Right renal cortex interstitium (tissue), 3 donors: ENCODE measurements around the gene WLS. TPM values are rescaled to one million over a fixed set of nuclear protein-coding genes. Genes with fewer than 3 reads are reported as not detected.
"Not testable (repeated sequence)": the region's sequence is repeated elsewhere in the genome, so short reads cannot be mapped to it uniquely, and the experiment has no call there.

Experiments used
- DNase-seq, 3 donors: peaks; one replicate each; pipeline ENCODE4 v3.0.0-alpha.2; 2013; ENCODE audit warnings: low read depth in 3 of 3, low spot score in 2 of 3
- polyA plus RNA-seq, 3 donors: library from polyadenylated mRNA; unstranded; fragments of 120-200 nt; gene quantifications; one replicate each; pipeline ENCODE4 v1.2.1, GENCODE V29; 2013; ENCODE audit not compliant: insufficient read length in 3 of 3

The WLS gene
- 100 to 1,000 TPM; 163 to 170 (median 168) TPM for polyA plus RNA-seq

DNA sequence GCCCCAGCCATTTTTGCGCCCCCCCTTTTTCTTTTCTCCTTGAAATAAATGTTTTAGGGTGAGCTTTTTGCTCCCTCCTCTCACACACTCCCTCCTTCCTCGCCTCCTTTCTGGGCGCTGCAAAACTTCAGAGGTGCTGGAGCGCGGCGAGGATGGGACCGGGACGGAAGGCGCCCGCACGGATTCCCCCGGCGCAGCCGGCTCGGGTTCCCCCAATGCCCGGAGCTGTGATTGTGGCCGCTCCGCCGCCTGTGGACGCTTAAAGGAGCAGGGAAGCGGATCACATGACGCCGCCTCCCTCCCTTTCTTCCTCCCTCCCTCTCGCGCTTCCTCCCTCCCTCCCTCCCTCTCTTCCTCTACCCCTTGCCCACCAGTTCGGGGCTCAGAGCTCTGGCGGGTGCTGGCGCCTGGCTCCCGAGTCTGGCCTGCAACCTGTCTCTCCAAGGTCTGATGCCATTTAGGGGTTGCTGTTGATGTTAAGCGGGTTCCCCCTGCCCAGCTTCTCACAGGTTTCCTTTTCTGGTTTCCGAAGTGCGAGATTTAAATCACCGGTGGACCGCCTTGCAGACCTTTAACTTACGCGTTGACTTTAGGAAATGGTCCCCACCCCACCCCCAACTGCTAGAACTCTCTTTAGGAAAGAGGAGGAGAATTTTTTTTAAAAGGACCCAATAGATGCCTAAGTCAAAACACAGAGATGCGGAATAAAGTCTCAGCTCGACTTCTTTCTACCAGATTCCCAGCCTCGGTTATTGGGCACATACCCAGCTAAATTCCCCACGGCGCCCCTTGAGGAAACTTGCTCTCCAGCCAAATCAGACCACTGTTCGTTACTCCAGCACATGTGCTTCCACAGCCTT lies at the start of gene WLS:
Gene WLS, minus strand, starts transcription at position 235 of the 860 bp plus-strand sequence. Its CDS starts 224 bp downstream, at position 11.
- peak in 1 of 3 donors; percentile 74 for DNase-seq

DNA sequence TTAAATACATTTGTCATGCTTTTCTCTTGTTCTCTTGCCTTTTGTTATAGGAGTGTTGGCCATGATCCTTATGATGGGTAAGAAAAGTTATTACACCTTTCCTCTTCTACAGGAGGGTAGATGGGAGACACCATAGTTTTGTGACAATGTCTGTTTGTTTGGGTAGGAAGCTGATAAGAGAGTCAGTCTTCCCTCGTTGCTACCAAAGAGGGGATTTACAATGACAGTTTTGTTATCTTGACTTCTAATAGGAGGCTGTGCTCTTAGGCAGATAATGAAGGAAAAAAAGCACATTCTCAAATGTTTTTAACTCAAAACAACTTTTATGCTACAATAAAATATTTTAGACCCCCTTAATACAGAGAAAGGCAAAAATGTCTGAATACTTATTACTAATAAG lies 48.0 kb upstream of the WLS start:
- DNase-seq: no peak

GRCh38 chr1:68279846-68280245 lies 47.5 kb upstream of the WLS start:
- DNase-seq: no peak

- no peak for DNase-seq
These were observed 45.9 kb upstream of the WLS start for GRCh38 chr1:68278221-68278620.

- DNase-seq: no peak
These were observed 44.1 kb upstream of the WLS start for GRCh38 chr1:68276448-68276847.

DNA sequence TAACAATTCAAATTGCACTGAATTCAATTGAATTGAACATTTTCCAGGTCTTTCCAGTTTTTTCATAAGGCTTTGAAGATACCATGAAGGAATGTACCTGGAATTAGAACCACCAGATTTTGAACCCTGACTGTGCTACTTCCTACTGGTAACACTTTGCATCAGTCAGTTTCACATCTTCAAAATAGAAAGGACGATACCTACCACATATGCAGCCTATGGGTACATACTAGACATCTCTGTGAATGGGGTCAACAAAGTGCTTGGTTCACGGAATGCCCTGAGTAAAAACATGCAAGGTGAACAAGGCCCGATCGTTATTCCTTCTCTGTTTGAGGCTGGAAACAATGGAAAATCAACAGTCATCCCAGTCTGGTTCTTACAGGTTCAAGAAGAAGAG lies 41.2 kb upstream of the WLS start:
- DNase-seq: no peak

DNA sequence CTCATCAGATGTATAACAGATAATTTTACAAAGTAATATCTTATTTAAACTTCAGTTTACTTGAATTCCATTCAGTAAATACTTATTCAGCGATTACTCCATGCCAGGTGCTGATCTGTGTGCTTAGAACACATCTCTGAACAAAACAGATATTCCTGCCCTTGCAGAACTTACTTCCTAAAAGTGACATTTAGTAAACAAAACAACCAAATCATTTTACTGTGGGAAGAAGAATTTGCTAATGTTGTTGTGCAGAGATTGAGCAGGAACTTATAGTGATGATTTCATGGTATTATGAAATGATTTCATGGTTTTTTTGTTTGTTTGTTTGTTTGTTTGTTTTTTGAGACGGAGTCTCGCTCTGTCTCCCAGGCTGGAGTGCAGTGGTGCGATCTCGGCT lies 39.3 kb upstream of the WLS start:
- no peak for DNase-seq

- no peak for DNase-seq
These were observed 38.6 kb upstream of the WLS start for GRCh38 chr1:68270951-68271350.

DNA sequence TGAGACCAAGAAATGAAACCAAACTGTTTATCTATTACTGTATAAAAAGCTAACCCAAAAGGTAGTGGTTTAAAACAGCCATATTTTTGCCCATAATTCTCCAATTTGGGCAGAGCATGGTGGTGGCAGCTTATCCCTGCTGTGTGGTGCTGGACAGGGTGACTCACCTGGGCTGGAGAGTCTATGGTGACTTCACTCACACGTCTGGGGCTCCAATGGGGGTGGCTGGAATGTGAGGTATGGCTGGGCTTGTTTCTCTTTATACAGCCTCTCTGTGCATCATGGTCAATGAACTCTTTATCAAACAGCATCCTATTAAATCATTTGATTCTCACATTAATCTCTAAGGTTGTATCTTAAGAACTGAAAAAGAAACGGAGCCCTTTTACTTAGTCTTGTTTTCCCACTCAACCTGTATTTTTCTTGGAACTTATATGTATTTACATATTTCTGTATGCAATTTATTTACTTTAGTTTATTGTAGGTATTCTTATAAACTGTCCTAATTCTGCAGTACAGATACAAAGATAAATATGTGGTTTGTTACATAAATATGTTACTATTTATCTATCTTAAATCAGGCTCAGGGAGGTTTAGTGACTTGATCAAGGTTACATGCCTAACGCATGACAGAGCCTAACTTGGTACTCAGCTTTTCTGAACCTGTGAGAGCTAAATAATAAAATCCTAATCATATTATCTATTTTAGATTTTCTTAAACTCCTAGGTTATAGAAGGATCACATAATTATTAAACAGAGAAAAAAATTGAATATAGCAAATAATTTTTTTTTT lies 37.5 kb upstream of the WLS start:
- DNase-seq: no peak

GRCh38 chr1:68268896-68269483 lies 36.7 kb upstream of the WLS start:
- no peak for DNase-seq

DNA sequence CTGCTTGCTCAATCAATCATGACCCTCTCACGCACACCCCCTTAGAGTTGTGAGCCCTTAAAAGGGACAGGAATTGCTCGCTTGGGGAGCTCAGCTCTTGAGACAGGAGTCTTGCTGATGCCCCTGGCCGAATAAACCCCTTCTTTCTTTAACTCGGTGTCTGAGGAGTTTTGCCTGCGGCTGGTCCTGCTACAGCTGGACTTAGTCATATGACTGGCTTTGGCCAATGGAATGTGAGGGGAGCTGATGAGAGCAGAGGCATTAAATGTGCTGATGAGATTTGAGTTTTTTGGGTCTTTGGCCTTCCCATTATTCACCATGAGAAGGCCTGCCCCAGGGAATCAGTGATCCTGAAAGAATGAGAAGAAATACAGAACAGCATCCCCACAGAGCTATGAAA lies 24.5 kb upstream of the WLS start:
- not testable (repeated sequence) for DNase-seq

DNA sequence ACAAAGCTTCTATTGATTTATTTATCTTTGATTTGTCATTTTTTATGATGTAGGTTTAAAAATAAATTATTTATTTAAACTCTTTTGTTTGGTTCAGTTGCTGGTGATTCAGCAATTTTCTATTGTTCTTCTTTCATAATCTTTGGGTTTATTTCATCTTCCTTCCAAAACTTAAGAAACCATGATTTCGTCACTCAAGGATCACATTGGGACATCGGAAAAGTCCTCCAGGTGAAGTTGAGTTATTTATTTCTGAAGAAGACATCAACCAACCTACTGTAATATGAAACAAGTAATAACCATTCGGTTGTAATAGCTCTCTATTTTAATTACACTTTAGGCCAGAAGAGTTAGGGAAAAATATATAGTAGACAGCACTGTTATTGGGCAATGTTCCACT lies 23.0 kb upstream of the WLS start:
- DNase-seq: no peak

DNA sequence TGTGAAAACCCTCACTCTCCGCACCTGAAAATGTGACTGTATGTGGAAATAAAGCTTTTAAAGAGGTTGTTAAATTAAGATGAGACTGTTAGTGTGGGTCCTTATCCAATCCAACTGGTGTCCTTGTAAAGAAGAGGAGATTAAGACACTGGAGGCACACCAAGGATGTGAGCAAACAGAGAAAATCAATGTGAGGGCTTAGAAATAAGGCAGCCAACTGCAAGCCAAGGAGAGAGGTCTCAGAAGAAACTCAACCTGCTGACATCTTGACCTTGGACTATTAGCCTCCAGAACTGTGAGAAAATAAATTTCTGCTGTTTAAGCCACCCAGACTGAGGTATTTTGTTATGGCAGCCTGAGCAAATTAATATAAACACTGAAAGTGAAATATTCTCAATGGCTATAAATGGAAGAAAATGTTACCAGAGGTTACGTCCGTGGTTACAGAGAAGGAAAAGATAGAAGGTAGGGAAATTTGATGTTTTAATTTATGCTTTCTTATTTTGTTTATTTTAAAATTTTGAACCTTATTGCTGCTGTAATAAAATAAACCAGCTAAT lies 22.4 kb upstream of the WLS start:
- no peak for DNase-seq

- no peak for DNase-seq
These were observed 4.7 kb upstream of the WLS start for GRCh38 chr1:68237040-68237439.

DNA sequence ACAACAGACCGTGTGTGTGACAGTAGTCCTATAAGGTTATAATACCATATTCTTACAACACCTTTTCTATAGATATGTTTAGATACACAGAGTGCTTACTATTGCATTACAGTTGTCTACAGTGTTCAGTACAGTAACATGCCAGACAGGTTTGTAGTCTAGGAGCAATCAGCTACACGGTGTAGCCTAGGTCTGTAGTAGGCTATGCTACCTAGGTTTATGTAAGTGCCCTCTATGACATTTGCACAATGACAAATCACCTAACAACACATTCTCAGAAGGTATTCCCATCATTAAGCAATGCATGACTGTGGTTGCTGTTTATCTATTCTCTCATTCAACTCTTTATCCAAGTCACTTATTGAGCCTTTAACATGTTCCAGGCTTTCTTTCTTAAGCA lies 1.8 kb upstream of the WLS start:
- DNase-seq: no peak

GRCh38 chr1:68233202-68233601 lies 879 bp upstream of the WLS start:
- no peak for DNase-seq

DNA sequence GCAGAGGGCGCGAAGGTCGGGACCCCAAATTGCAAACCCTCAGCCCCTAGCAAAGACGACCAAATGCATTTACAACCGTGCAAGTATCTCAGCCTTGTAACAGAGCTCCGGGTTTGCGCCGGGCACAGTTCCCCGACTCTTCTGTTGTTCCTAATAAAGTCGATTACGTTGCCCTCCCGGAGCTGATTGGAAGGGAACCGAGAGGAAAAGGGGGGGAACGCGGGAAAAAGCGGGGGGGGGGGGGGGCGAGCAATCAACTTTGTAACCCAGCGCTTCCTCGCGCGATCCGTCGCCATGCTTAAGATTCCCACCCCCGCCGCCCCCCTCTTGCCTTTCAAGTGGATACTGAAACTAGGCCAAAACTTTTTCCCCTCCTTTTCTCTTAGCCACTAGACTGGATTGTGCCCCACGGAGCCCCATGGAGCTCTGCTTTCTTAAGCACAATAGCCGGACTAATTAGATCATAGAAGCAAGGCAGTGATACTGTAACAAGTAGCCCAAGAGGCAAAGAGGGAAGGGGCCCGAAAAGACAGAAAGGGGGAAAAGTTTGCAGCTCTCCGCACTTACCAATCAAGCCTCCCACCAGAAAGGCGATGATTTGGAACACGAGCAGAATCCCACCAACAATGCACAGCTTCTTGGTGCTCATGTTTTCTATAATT lies 565 bp downstream of the WLS start:
- DNase-seq: peak in 1 of 3 donors; percentile 56

DNA sequence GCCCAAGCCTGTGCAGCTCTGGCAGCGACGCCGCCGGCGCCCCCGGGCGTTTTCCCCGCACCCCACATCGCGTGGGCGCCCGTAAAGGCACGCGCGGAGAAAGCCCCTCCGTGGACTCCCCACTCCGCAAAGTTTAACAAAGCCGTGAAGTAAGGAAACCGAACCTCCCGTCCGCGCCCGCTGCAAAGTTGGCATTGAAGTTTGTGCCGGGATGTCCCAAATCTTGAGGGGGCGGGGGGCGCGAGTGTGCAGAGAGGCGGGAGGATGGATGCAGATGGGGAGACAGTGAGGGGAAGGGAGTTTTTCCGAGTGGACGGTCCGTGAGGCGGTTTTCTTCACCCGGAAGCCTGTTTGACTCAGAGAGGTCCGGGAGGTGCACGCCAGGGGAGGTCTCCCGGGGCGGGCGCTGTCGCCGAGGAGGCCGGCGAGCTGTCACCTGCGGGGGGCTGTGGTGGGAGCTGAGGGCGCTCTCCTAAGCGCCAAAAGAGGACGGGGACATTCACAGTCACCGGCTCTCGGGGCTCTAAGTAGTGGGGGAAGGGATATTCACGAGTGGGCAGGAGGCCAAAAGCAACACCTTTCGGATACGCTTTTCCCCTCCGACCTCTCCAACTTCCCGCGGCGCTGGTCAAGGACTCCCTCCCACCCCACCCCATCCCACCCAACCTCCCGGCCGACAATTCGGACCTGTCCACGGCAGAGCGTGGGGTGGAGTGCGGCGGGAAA lies 1.3 kb downstream of the WLS start:
- no peak for DNase-seq

- no peak for DNase-seq
These were observed 1.9 kb downstream of the WLS start for GRCh38 chr1:68230484-68230802.
